HuH-7.5 (cell line): ENCODE results near the gene TENT4B.
"Not testable (repeated sequence)": the region's sequence is repeated elsewhere in the genome, so short reads cannot be mapped to it uniquely, and the experiment has no call there.

Experiments used
- DNase-seq: peaks from one replicate; pipeline ENCODE4 v3.0.0; 2011; ENCODE audit warnings: low spot score

The TENT4B gene

GRCh38 chr16:50154420-50154950, 1.4 kb downstream of the TENT4B start:
- DNase-seq = no peak

GRCh38 chr16:50155925-50156324, 2.8 kb downstream of the TENT4B start:
- DNase-seq = no peak

DNA sequence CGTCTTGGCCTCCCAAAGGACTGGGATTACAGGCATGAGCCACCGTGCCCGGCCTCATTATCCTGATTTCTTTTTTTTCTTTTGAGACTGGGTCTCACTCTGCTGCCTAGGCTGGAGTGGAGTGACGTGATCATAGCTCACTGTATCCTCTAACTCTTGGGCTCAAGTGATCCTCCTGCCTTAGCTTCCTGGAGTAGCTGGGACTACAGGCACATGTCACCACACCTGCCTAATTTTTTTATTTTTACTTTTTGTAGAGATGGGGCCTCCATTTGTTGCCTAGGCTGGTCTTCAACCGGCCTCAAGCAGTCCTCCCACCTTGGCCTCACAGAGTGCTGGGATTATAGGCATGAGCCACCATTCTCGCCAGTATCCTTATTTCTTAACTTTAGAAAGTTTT, 3.5 kb downstream of the TENT4B start:
- DNase-seq = no peak

GRCh38 chr16:50160495-50161164, 7.5 kb downstream of the TENT4B start:
- DNase-seq = no peak

GRCh38 chr16:50161950-50162349, 8.8 kb downstream of the TENT4B start:
- no peak for DNase-seq

- DNase-seq = no peak
Measured at GRCh38 chr16:50165473-50165872, 12.4 kb downstream of the TENT4B start.

GRCh38 chr16:50166511-50167500, 13.7 kb downstream of the TENT4B start:
- no peak for DNase-seq

GRCh38 chr16:50167556-50167955, 14.4 kb downstream of the TENT4B start:
- DNase-seq = no peak

DNA sequence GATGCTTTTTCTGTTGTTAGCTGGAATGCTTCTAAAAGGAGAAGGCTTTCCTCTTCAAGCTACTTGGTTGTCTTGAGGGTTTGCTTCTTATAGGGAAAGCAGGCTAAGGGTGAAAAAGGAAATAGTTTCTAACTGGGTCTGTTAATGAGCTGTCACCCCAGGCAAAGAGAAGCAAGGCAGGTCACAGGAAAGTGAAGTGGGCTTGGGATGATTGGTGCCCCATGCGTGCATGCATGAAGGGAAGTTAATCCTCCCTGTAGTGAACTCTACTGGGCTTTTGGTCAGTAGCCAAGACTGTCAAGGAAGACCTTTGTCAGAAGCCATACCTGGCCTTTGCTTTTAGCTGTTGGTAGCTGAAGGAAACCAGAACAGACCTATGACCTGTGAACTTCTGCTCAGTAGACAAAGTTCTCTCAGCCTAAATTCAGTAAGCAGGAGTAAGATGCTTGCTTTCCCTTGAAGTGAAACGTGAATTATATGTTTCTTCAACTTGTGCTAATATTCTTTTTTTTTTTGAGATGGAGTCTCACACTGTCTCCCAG, 16.5 kb downstream of the TENT4B start:
- DNase-seq = no peak

- DNase-seq = not testable (repeated sequence)
Measured at GRCh38 chr16:50171773-50172172, 18.7 kb downstream of the TENT4B start.

DNA sequence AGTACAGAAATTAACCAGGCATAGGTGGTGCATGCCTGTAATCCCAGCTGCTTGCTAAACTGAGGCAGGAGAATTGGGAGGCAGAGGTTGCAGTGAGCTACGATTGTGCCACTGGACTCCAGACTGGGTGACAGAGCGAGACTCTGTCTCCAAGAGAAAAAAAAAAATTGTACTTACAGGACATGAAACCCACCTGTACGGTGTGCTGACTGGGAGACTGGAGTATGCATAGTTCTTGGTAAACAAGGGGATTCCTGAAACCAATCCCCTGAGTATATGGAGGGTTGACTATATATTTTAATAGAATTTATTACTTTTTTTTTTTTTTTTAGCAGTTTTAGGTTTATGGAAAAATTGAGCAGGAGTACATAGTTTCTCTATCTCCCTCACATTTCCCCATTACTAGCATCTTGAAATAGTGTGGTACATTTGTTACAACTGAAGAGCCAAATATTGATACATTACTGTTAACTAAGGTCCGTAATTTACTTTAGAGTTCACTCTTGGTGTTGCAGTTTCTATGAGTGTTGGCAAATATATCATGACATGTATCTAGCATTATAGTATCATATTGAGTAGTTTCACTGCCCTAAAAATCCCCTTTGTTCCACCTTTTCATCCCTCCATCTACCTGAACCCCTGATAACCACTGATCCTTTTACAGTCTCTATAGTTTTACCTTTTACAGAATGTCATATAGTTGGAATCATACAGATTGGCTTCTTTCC, 19.3 kb downstream of the TENT4B start:
- no peak for DNase-seq

DNA sequence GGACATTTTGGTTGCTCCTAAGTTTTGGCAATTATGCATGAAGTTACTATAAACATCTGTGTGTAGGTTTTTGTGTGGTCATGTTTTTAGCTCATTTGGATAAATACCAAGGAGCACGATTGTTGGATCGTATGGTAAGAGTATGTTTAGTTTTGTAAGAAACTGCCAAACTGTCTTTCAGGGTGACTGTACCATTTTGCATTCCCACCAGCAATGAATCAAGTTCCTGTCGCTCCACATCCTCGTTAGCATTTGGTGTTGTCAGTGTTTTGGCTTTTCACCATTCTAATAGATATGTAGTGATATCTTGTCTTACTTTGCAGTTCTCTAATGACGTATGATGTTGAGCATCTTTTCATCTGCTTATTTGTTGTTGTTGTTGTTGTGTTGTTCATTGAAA, 20.2 kb downstream of the TENT4B start:
- no peak for DNase-seq

GRCh38 chr16:50178491-50178941, 25.4 kb downstream of the TENT4B start:
- DNase-seq = no peak

DNA sequence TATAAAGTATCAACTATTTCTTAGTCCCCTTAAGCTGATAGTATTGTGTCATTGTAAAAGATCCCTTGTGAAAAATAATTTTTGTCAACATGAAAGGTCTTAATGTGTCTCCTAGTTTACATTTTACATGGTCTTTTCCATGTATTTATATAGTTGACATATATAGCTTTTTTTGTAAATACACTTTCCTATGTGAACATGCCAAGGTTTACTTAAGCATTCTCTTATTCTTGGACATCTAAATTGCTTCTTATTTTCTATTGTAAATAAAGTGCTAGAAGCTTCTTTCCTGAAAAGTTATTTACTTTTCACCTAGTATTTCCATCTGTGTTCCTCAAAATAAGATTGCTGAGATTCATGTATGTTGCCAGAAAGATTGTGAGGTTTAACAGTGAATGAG, 29.3 kb downstream of the TENT4B start:
- no peak for DNase-seq

- no peak for DNase-seq
Measured at GRCh38 chr16:50183316-50183715, 30.2 kb downstream of the TENT4B start.

GRCh38 chr16:50185005-50185505, 31.9 kb downstream of the TENT4B start:
- no peak for DNase-seq

GRCh38 chr16:50188619-50189136, 35.6 kb downstream of the TENT4B start:
- DNase-seq = no peak

- no peak for DNase-seq
Measured at GRCh38 chr16:50190292-50190691, 37.2 kb downstream of the TENT4B start.

DNA sequence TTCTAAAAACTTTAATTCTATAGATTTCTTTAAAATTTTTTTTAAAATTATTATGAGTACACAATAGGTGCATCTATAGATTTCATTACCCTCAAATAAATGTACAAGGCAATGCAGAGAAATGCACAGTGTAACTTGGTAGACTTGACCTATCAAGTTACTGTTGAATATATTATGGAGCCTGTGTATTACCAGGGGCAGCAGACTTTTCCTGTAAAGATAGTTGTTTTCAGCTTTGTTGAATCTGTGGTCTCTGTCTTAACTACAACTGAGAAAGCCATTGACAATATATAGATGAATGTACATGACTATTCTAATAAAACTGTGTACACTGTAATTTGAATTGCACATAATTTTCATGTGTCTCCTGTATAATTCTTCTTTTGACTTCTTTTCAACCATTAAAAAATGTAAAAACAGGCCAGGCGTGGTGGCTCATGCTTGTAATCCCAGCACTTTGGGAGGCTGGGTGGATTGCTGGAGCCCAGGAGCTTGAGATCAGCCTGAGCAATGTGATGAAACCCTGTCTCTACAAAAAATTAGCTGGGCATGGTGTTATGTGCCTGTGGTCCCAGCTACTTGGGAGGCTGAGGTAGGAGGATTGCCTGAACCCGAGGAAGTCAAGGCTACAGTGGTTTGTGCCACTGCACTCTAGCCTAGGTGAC, 39.4 kb downstream of the TENT4B start:
- no peak for DNase-seq

DNA sequence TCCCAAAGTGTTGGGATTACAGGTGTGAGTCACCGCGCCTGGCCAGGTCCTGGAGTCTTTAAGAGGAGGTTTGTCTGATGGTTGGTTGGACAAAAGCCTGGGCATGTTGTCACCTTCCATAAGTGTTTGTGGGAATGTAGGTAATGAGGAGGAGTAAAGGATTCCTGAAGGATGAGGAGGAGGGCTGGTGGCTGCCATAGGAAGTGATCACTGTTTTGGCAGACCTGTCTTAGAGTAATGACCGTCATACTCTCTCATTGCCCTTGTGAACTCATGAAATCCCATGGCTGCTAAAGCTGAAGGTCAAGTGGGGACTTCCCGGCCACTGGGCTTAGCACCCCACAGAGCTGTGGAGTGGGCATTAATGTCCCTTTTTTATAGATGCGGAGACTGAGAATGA, 40.5 kb downstream of the TENT4B start:
- DNase-seq = no peak

DNA sequence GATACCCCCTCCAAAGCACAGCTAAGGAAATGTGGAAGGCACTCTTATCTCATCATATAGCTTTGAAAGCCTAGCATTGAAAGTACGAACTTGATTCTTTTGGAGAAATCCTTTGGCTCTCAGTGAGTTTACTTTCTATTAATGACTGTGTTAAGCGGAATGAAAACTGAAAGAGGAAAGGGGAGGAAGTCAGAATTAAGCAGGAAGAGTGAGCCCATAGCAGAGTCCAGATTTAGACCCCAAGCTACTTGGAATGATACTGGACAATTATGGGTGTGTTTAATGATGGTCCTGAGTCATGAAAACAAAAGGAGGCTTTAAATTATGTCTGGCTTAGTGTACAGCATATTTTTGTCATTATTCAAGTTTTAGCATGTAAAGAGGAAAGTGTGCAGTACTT, 42.2 kb downstream of the TENT4B start:
- DNase-seq = no peak
